SU-DHL-6 (cell line): ENCODE data around the gene KIAA1191.

Experiments
- H2AFZ ChIP-seq: fragments of 200-600 bp; sonication (generic); 2 replicates; pipeline ENCODE4 v1.6.1; 2014; ENCODE audit warnings: low read depth, mild to moderate bottlenecking, moderate library complexity, mixed read lengths, antibody characterized with exemption, low read length; ENCODE audit not compliant: severe bottlenecking
- H3F3A ChIP-seq: fragments of 200-600 bp; shearing (Covaris generic); 2 replicates; pipeline ENCODE4 v1.6.0; 2016; ENCODE audit warnings: antibody characterized with exemption, mild to moderate bottlenecking; ENCODE audit not compliant: insufficient read depth
- H3K27ac ChIP-seq: fragments of 200-600 bp; sonication (generic); 2 replicates; pipeline ENCODE4 v1.5.1; 2016; ENCODE audit warnings: low read depth, mild to moderate bottlenecking, low read length, moderate library complexity, mixed read lengths
- H3K27me3 ChIP-seq: fragments of 200-600 bp; sonication (generic), shearing (Covaris generic); 2 replicates; pipeline ENCODE4 v1.6.0; 2014; ENCODE audit warnings: mild to moderate bottlenecking, low read length
- H3K36me3 ChIP-seq: fragments of 200-600 bp; sonication (generic); 2 replicates; pipeline ENCODE4 v1.6.1; 2014; ENCODE audit warnings: mild to moderate bottlenecking, low read length, mixed read lengths
- H3K4me2 ChIP-seq: fragments of 300-600, 200-600 bp; shearing (Covaris generic), sonication (generic); 2 replicates; pipeline ENCODE4 v1.6.0; 2014; ENCODE audit warnings: low read length, low read depth, mild to moderate bottlenecking; ENCODE audit not compliant: poor library complexity, severe bottlenecking
- H3K4me3 ChIP-seq: fragments of 200-600 bp; sonication (generic); 2 replicates; pipeline ENCODE4 v1.5.1; 2014; ENCODE audit warnings: antibody characterized with exemption, low read length, mild to moderate bottlenecking, mixed read lengths; ENCODE audit not compliant: insufficient read depth, poor library complexity, severe bottlenecking
- H3K79me2 ChIP-seq: fragments of 200-600 bp; sonication (generic); 2 replicates; pipeline ENCODE4 v1.6.1; 2014; ENCODE audit warnings: mild to moderate bottlenecking, low read length, moderate library complexity; ENCODE audit not compliant: insufficient read depth
- H3K9ac ChIP-seq: fragments of 200-600 bp; sonication (generic); 2 replicates; pipeline ENCODE4 v1.7.0; 2014; ENCODE audit warnings: mild to moderate bottlenecking, low read length
- H3K9me2 ChIP-seq: fragments of 200-600 bp; sonication (generic); replicated peaks from 2 replicates; pipeline ENCODE4 v1.6.1; 2014; ENCODE audit warnings: low read length; ENCODE audit not compliant: insufficient read depth
- H3K9me3 ChIP-seq: fragments of 200-600 bp; sonication (generic); 2 replicates; pipeline ENCODE4 v1.6.1; 2014; ENCODE audit warnings: low read length, mixed read lengths; ENCODE audit not compliant: insufficient read depth
- H4K20me1 ChIP-seq: fragments of 200-600 bp; sonication (generic); 2 replicates; pipeline ENCODE4 v1.6.1; 2014; ENCODE audit warnings: low read depth, mild to moderate bottlenecking, antibody characterized with exemption, low read length, moderate library complexity, mixed read lengths
- EZH2phosphoT487 ChIP-seq: fragments of 200-600 bp; sonication (generic), shearing (Covaris generic); conservative IDR thresholded peaks from 2 replicates; pipeline ENCODE4 v1.6.1; 2018; ENCODE audit warnings: mild to moderate bottlenecking, antibody characterized with exemption, low read length, moderate library complexity, mixed read lengths
- TF ChIP-seq, protein P1 (sequence below): fragments of 200-600 bp; sonication (generic); IDR thresholded peaks from one replicate; pipeline ENCODE4 v1.5.1; 2017; ENCODE audit warnings: antibody characterized with exemption, mild to moderate bottlenecking, low read length, moderate library complexity; ENCODE audit not compliant: insufficient read depth, poor library complexity, severe bottlenecking

The KIAA1191 gene

GRCh38 chr5:176397736-176398420, 36.3 kb upstream of the KIAA1191 start:
- Histone ChIP-seq H3K36me3 (no peaks in the 10 kb centered on the region), H3K9me3 (no peaks in the 10 kb centered on the region), H4K20me1 (no peaks in the 10 kb centered on the region), H3K4me3 (no peak overlapping the region), H3K9ac (no peak overlapping the region), H3K9me2 (no peaks in the 10 kb centered on the region), H2AFZ (no peak overlapping the region), H3K27ac (no peak overlapping the region), H3K4me2 (no peak overlapping the region), H3K79me2 (no peaks in the 10 kb centered on the region), H3F3A (no peaks in the 10 kb centered on the region), H3K27me3 (no peaks in the 10 kb centered on the region)
- no peak for TF ChIP-seq EZH2phosphoT487
- TF ChIP-seq, protein P1, sequence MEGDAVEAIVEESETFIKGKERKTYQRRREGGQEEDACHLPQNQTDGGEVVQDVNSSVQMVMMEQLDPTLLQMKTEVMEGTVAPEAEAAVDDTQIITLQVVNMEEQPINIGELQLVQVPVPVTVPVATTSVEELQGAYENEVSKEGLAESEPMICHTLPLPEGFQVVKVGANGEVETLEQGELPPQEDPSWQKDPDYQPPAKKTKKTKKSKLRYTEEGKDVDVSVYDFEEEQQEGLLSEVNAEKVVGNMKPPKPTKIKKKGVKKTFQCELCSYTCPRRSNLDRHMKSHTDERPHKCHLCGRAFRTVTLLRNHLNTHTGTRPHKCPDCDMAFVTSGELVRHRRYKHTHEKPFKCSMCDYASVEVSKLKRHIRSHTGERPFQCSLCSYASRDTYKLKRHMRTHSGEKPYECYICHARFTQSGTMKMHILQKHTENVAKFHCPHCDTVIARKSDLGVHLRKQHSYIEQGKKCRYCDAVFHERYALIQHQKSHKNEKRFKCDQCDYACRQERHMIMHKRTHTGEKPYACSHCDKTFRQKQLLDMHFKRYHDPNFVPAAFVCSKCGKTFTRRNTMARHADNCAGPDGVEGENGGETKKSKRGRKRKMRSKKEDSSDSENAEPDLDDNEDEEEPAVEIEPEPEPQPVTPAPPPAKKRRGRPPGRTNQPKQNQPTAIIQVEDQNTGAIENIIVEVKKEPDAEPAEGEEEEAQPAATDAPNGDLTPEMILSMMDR = no peak

GRCh38 chr5:176396330-176396729, 34.8 kb upstream of the KIAA1191 start:
- Histone ChIP-seq H3K79me2 (no peaks in the 10 kb centered on the region), H3K36me3 (no peaks in the 10 kb centered on the region), H3K9me3 (no peaks in the 10 kb centered on the region), H3F3A (no peaks in the 10 kb centered on the region), H3K27me3 (no peaks in the 10 kb centered on the region), H3K9ac (no peak overlapping the region), H3K4me2 (no peak overlapping the region), H4K20me1 (no peaks in the 10 kb centered on the region), H3K27ac (no peak overlapping the region), H3K9me2 (no peaks in the 10 kb centered on the region), H2AFZ (no peak overlapping the region), H3K4me3 (no peak overlapping the region)
- no peak for TF ChIP-seq EZH2phosphoT487
- TF ChIP-seq, protein P1 = no peak

DNA sequence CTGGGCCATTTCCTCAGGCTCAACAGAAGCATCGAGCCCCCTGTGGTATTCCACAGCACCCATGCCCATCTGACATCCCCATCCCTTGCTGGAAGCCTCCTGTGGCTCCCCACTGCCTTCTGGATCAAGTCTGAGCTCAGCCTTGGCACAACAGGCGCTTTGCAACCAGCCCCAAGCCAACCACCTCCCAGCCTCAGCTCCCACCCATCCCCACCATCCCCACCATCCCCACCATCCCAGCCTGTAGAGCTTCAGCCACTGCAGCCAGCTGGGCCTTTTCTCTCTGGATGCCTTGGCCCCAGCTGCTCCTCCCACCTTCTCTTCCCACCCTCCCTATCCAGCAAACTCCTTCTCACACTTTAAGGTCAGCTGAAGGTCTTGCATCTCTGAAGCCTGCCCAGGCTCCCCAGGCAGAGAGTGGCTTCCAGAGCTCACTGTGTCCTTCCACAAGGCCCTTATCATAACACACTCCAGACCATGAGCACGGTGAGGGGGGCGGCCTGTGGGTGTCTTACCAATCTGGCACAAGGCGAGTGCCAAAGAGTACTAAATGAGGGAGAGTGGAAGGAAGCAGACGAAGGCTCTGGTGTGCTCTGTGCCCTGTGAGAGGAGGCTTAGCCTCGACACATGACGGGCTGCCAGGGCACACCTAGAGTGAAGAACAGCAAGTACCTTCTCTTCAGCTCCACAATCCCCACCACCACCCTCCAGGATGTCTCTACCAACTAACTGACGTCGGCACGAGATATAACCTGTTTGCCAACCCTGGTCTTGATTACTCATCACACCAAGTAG, 33.5 kb upstream of the KIAA1191 start:
- Histone ChIP-seq H3K79me2 (peaks cover 3% of the 10 kb centered on the region; the same call in 1 of the 2 replicates), H4K20me1 (no peaks in the 10 kb centered on the region), H3K4me3 (no peak overlapping the region), H3K9me3 (no peaks in the 10 kb centered on the region), H3K9ac (no peak overlapping the region), H3K36me3 (no peaks in the 10 kb centered on the region), H3F3A (no peaks in the 10 kb centered on the region), H3K27me3 (no peaks in the 10 kb centered on the region), H3K9me2 (no peaks in the 10 kb centered on the region), H3K4me2 (no peak overlapping the region), H2AFZ (no peak overlapping the region), H3K27ac (no peak overlapping the region)
- TF ChIP-seq, protein P1 = no peak
- no peak for TF ChIP-seq EZH2phosphoT487
